GM04504 (cell line): Measurements from ENCODE around the gene C18orf54.

ENCODE experiments used
- DNase-seq: peaks from one replicate; pipeline ENCODE4 v3.0.0-alpha.2; 2012; ENCODE audit warnings: low read depth

C18orf54 gene

GRCh38 chr18:54387631-54388030, 29.9 kb downstream of the C18orf54 start:
- DNase-seq = no peak

- DNase-seq = peak; percentile 48
Observed at GRCh38 chr18:54388203-54389142, 30.8 kb downstream of the C18orf54 start.

DNA sequence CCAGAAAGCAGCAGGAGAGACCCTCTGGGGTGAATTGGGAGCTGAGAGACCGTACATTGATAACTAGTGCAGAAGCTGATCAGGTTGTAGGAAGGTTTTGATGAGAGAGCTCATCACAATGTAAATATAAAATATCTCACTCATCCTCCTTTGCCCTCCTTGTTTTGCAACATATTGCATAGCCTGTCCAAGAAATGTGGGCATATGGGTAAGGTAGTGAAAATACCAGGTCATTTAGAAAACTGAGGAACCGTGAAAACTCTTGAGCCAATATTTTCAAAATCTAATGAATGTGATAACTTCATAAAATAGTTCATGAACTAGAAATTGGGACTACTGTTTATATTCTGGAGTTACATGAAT, 31.4 kb downstream of the C18orf54 start:
- no peak for DNase-seq

- no peak for DNase-seq
Observed at GRCh38 chr18:54390838-54391237, 33.1 kb downstream of the C18orf54 start.

DNA sequence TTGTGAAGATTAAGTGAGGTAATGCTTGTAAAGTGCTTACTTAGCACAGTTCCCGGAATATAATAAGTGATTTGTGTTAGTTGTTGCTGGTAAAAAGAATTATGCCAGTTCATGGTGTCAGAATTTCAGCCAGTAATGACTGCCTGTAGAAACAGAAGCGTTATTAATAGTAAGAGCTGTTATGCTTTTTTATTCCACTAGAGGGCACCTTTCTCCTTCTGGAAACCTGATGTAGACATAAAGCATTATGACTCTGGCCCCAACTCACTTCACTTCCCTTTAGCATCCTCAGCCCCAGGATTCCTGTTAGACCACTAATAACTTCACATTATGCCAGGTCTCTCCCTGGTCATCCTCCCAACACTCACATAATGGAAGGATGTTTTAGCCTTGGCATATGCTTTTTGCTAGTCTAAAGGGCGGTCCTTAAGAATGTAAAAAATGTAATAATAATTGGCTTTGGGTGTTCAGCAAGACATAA, 34.9 kb downstream of the C18orf54 start:
- DNase-seq = peak; percentile 32

DNA sequence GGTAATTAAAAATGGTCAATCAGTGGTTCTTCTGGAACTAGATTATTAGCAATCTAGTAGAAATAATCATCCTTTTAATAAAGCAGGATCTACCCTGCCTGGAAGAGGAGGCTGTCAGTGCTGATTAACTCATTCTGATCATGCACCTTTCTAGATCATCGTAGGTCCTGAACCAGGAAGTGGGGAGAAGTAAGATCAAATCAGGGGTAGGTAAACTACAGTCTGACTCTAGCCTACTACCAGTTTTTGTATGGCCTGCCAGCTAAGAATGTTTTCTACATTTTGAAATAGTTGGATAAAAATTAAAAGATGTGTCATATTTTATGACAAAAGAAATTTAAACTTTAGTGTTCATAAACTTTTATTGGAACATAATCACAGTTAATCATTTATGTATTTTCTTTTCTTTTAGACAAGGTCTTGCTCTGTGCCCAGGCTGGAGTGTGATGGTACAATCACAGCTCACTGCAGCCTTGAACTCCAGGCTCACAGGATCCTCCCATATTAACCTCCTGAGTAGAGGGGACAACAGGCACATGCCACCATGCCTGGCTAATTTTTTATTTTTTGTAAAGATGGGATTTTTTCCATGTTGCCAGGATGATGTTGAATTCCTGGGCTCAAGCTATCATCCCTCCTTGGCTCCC, 36.1 kb downstream of the C18orf54 start:
- no peak for DNase-seq

DNA sequence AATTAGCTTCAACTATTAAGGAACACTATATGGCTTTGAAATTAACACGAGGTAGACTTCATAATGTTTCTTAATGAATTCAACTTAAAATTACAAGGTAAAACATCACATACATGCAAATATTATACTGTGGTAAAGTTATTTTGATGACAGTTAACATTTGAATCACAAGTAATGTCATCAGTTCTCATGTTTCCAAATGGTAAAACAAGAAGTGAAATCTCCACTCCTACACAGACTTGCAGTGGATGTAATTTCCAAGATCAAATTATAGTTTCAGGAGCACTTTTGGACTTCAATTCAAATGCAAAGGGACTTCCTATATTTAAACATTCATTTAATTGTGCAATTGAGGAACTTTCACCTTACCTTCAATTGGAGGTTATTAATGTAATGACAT, 39.1 kb downstream of the C18orf54 start:
- no peak for DNase-seq

DNA sequence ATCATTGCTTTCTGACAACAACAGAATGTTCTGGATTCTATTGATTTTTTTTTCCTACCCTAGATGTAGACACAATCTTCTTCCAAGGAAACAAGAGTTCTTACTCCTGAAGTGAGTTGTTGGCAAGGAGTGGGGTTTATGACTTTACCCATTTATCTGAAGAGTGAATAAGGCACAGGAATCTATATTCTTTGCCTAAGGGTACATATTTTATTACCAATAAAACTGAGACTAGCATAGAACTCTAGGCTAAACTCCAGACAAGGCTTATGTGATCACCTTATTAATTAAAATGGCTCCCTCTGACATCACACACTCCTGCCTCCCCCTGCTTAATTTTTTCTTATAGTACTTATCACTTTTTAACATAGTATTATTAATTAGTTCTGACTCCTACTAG, 47.6 kb downstream of the C18orf54 start:
- no peak for DNase-seq

DNA sequence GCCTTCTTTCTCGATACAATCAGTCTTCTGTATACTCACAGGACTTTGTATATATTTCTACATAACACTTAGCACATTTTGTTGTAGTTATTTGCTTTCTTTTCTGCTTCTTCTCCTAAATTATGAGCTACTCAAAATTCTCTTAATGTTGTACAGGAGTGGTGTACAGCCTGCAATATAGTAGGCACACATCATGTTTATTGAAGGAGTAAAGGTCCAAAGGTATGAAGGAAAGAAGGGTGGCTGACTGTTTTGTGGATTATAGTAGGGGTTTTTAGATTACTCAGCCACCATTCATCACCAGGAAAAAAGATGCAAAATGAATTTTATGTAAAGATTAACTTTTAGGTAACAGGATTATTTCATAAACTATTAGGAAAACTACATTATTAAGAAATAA, 54.1 kb downstream of the C18orf54 start:
- no peak for DNase-seq

DNA sequence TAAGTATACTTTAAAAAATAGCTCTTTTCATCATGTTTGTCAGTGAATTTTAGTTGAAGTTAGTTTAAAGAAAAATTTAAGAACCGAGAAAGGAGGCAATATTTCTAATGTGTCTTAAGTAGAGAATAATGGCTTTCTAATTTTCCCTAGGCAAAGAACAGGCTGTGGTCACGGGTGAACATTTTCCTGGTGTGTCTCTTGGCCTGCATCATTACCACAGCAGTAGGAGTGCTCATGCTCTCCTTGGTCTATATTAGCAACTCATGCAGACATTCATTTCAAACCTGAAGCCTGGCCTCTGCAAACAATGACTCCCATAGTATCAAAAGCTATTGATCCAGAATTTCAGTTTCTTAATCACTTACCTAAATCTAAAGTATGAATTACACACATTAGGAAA, 57.4 kb downstream of the C18orf54 start:
- DNase-seq = no peak

DNA sequence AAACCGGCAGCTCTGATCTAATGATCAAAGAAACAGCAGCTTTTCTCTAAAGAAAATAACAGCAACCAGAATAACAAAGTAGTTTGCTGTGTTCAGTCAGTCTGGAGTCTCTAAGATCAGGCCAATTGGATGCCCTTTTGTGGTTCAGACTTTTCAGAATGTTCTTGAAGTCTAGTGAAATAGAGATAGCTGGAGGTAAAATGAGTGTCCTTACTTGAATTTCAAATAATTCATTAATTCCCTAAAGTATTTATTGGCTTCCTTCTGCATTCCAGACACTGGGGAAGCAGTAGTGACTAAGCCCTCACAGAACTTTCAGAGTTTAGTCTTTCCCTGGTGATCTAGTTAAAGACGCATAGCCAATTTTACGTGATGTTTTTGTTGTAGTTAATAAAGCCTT, 58.7 kb downstream of the C18orf54 start:
- DNase-seq = peak; percentile 3

- no peak for DNase-seq
Observed at GRCh38 chr18:54423831-54424230, 66.1 kb downstream of the C18orf54 start.

GRCh38 chr18:54426085-54426665, 68.5 kb downstream of the C18orf54 start:
- DNase-seq = no peak
